ENCODE measurements around the gene QRFP. TPM values are rescaled to one million over a fixed set of nuclear protein-coding genes. Genes with fewer than 3 reads are reported as not detected.

Gene QRFP
- total RNA-seq, 1 experiment from 2014 or later, result not detected

DNA sequence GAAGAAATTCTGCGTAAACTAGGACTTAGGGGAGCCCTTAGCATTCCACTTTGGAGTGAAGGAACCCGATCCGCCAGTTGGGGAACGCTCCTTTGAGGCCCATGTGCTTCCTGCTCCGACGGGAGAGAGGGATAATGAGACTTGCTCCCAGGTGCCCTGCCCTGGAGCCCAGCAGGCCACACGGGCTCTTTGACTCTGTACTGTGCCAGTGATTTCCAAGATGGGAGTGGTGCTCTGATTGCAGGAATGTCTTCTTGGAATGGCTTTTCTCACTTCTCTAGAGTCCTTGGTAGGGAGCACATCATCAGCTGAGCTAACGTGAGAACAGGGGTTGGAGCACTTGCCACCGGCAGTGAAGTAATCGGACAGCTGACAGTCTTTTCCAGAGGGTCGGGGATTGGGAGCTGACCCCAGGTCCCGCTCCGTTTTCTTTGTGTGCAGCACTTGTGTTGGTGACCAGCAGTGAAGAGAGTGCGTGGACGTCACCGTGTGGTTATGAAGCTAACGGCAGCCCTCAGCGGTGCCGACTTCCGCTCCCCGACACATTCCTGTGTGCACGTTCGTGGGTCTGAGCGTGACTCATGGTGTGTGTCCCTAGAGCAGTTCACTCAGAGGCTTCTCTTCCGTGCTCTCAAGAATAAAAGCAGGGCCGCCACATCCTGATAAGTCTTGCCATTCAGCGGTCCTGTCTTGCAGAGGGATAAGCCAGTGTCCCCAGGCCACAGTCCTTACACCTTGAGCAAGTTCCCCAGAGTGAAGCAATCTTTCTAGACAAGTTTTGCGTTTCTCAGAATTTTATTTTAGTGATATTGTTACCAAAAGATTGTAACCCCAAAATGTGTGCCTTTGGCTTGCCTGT, 35.9 kb downstream of the QRFP start:
- no peak for DNase-seq (ENCODE audit: unreplicated experiment)
- Mint-ChIP-seq H3K9me3 (ENCODE audit: unreplicated experiment) (no peaks in the 10 kb centered on the region), H3K36me3 (ENCODE audit: insufficient read depth, unreplicated experiment) (peaks cover 73% of the 10 kb centered on the region), H3K27me3 (ENCODE audit: insufficient read depth, unreplicated experiment) (no peaks in the 10 kb centered on the region), H3K4me3 (ENCODE audit: unreplicated experiment) (no peak overlapping the region), H3K27ac (ENCODE audit: low read depth, unreplicated experiment) (no peak overlapping the region), H3K4me1 (ENCODE audit: insufficient read depth, unreplicated experiment) (no peaks in the 10 kb centered on the region)
- POLR2A ChIA-PET, result no interaction called here
- CTCF ChIA-PET, result interaction anchor here (0.5 to 10.8 kb wide), 3 partner anchors 91 to 155 kb away, joined by 4 to 235 read pairs (median 224); no protein-coding TSS in a partner anchor
- TF ChIP-seq CTCF (IDR thresholded peaks at IDR 0.05; ENCODE audit: unreplicated experiment), result no peak
- no TSS peak for BruUV-seq (replicated peaks)
- intact Hi-C loops (cut with micrococcal nuclease), result no loop called here

DNA sequence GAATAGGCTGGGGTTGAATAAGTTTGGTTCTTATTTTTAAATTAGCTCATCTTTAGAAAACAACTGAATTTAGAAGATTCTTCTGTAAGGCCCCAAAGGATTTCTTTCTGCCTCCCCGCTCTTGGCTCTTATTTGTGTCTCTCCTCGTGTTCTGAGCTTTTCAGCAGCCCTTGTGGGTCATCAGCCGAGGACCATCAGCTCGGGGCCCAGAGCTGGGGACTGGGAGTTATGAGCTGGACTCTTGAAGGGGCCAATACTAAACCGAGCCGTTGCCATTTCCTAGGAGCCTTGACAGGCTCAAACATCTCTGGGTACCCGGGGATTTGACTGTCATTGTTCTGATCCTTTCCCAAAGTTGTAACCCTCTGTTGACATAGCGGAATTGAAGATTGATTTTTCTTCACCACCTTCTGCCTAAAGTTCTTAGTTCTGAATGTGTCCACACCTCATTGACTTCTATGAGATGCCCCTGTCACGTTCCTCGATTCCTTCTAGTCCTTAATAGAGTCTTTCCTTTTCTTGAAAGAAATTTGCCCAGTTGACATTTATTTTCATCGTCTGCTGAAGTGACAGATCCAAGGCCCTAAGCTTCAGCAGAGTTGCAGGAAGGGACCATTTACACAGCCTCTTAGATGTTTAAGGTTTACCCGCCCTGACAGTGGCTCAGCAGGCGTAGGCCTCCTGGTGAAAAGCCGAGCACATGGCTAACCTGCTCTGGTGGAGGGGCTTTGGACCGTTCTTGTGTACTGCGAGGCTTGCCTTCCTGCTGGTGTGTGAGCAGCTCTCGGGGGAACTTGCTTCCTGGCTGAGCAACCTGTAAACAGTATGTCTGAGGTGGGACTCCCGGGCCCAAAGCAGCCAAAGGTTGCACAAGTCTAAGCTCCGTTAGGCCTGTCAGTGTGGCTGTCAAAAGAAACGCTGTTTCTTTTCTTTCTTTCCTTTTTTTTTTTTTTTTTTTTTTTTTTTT, 37.6 kb downstream of the QRFP start:
- no peak for TF ChIP-seq CTCF (IDR thresholded peaks at IDR 0.05; ENCODE audit: unreplicated experiment)
- Mint-ChIP-seq H3K4me1 (ENCODE audit: insufficient read depth, unreplicated experiment) (no peaks in the 10 kb centered on the region), H3K27ac (ENCODE audit: low read depth, unreplicated experiment) (no peak overlapping the region), H3K36me3 (ENCODE audit: insufficient read depth, unreplicated experiment) (peaks cover 75% of the 10 kb centered on the region), H3K9me3 (ENCODE audit: unreplicated experiment) (no peaks in the 10 kb centered on the region), H3K4me3 (ENCODE audit: unreplicated experiment) (no peak overlapping the region), H3K27me3 (ENCODE audit: insufficient read depth, unreplicated experiment) (no peaks in the 10 kb centered on the region)
- no TSS peak for BruUV-seq (replicated peaks)
- ChIA-PET CTCF (interaction anchor here (0.5 to 2.2 kb wide), 10 partner anchors 9 to 1398 kb away, joined by 3 to 13 read pairs (median 4); no protein-coding TSS in a partner anchor), POLR2A (interaction anchor here (0.6 kb wide), 1 partner anchor 1000 kb away, joined by 4 read pairs; no protein-coding TSS in a partner anchor)
- DNase-seq (ENCODE audit: unreplicated experiment), result no peak
- intact Hi-C loops (cut with micrococcal nuclease), result no loop called here

GRCh38 chr9:130857864-130858738, 38.5 kb downstream of the QRFP start:
- Mint-ChIP-seq H3K4me1 (ENCODE audit: insufficient read depth, unreplicated experiment) (no peaks in the 10 kb centered on the region), H3K27ac (ENCODE audit: low read depth, unreplicated experiment) (no peak overlapping the region), H3K27me3 (ENCODE audit: insufficient read depth, unreplicated experiment) (no peaks in the 10 kb centered on the region), H3K36me3 (ENCODE audit: insufficient read depth, unreplicated experiment) (peaks cover 71% of the 10 kb centered on the region), H3K4me3 (ENCODE audit: unreplicated experiment) (no peak overlapping the region), H3K9me3 (ENCODE audit: unreplicated experiment) (no peaks in the 10 kb centered on the region)
- CTCF ChIA-PET, result interaction anchor here (0.5 to 2.2 kb wide), 9 partner anchors 9 to 1827 kb away, joined by 3 to 13 read pairs (median 4); no protein-coding TSS in a partner anchor
- intact Hi-C loops (cut with micrococcal nuclease), result no loop called here
- no TSS peak for BruUV-seq (replicated peaks)
- peak; percentile 37 for DNase-seq (ENCODE audit: unreplicated experiment)
- no peak for TF ChIP-seq CTCF (IDR thresholded peaks at IDR 0.05; ENCODE audit: unreplicated experiment)
- POLR2A ChIA-PET, result interaction anchor here (0.6 kb wide), 1 partner anchor 10 kb away, joined by 3 read pairs; no protein-coding TSS in a partner anchor

All from MCF 10A (cell line).